ENCODE measurements around the gene KLC1.
A peak's percentile ranks its signal among the peaks of the same experiment; 100 is the strongest.

Gene KLC1

GRCh38 chr14:103676881-103677675 is 48.1 kb downstream of the KLC1 start:
- peaks cover 68% of the 10 kb centered on the region for H3K36me3 Mint-ChIP-seq (ENCODE audit: low read depth)
- TF ChIP-seq, protein P1, sequence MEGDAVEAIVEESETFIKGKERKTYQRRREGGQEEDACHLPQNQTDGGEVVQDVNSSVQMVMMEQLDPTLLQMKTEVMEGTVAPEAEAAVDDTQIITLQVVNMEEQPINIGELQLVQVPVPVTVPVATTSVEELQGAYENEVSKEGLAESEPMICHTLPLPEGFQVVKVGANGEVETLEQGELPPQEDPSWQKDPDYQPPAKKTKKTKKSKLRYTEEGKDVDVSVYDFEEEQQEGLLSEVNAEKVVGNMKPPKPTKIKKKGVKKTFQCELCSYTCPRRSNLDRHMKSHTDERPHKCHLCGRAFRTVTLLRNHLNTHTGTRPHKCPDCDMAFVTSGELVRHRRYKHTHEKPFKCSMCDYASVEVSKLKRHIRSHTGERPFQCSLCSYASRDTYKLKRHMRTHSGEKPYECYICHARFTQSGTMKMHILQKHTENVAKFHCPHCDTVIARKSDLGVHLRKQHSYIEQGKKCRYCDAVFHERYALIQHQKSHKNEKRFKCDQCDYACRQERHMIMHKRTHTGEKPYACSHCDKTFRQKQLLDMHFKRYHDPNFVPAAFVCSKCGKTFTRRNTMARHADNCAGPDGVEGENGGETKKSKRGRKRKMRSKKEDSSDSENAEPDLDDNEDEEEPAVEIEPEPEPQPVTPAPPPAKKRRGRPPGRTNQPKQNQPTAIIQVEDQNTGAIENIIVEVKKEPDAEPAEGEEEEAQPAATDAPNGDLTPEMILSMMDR (IDR thresholded peaks at IDR 0.05; ENCODE audit: unreplicated experiment in 3 of 3), result no peak
- no peaks in the 10 kb centered on the region for H3K4me1 Mint-ChIP-seq
- no peaks in the 10 kb centered on the region for H3K27me3 Mint-ChIP-seq (ENCODE audit: low read depth)
- no peaks in the 10 kb centered on the region for H3K9me3 Mint-ChIP-seq
- no peak overlapping the region for H3K27ac Mint-ChIP-seq
- no peak overlapping the region for H3K4me3 Mint-ChIP-seq

DNA sequence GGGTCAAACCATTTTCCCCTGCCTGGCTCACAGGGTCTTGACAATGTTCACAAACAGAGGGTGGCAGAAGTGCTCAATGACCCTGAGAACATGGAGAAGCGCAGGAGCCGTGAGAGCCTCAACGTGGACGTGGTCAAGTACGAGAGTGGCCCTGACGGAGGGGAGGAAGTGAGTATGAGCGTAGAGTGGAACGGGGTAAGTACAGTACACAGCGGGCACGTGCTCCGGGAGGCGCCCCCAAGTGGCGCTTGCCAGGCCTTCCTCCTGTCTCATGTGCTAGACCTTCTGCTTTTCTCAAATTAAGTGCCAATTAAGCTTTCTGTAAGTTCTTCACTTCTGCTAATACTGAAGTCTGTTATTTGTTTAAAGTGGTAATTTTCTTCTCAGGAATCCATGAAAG is 50.3 kb downstream of the KLC1 start:
- no peak overlapping the region for H3K27ac Mint-ChIP-seq
- H3K36me3 Mint-ChIP-seq (ENCODE audit: low read depth), result peaks cover 60% of the 10 kb centered on the region
- H3K4me1 Mint-ChIP-seq, result peaks cover 2% of the 10 kb centered on the region
- TF ChIP-seq, protein P1 (IDR thresholded peaks at IDR 0.05; ENCODE audit: unreplicated experiment in 3 of 3), result peak; percentile 22 to 44 (median 34)
- no peak overlapping the region for H3K4me3 Mint-ChIP-seq
- no peaks in the 10 kb centered on the region for H3K27me3 Mint-ChIP-seq (ENCODE audit: low read depth)
- H3K9me3 Mint-ChIP-seq, result no peaks in the 10 kb centered on the region

GRCh38 chr14:103680491-103681231 is 51.6 kb downstream of the KLC1 start:
- TF ChIP-seq, protein P1 (IDR thresholded peaks at IDR 0.05; ENCODE audit: unreplicated experiment in 3 of 3), result no peak
- Mint-ChIP-seq H3K27me3 (ENCODE audit: low read depth) (no peaks in the 10 kb centered on the region), H3K27ac (no peak overlapping the region), H3K36me3 (ENCODE audit: low read depth) (peaks cover 58% of the 10 kb centered on the region), H3K4me1 (peaks cover 11% of the 10 kb centered on the region), H3K9me3 (no peaks in the 10 kb centered on the region), H3K4me3 (no peak overlapping the region)

DNA sequence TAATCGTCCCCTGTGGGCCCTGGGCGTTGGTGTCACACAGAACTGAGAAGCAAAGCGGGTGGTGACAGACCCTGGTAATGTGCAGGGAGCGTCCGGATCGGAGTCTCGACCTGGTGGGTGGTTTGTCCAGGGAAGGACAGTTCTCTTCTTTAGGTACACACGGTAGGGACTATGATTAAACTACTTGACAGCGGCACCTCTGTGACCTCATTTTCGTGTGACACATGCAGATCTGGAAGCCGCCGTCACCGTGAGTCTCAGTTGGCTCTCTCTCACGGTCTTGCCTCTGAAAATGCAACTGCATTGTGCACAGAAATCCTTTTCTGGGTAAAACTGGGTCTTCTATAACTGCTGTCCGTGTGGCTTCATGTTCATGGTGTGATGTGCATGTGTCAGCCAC is 54.1 kb downstream of the KLC1 start:
- Mint-ChIP-seq H3K4me1 (peaks cover 16% of the 10 kb centered on the region), H3K36me3 (ENCODE audit: low read depth) (peaks cover 58% of the 10 kb centered on the region), H3K4me3 (no peak overlapping the region), H3K9me3 (no peaks in the 10 kb centered on the region), H3K27me3 (ENCODE audit: low read depth) (no peaks in the 10 kb centered on the region), H3K27ac (no peak overlapping the region)
- TF ChIP-seq, protein P1 (IDR thresholded peaks at IDR 0.05; ENCODE audit: unreplicated experiment in 3 of 3), result no peak

DNA sequence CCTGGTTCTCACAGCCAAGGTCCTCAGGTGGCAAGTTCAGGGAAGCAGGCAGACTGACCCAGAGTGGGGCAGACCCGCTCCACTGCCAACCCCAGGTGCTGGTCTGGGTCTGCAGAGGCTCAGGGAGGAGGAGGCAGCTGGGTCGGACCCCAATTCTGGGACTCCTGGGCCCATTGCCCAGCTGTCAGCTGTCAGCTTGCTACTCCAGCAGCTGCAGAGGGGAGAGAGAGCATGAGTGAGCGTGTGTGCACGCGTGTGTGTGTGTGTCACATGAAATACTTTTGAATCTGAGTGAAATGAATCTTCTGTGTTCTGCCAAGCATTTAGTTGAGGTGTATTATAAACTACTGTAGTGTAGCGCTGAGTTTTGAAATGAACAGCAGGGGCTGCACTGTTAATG is 55.5 kb downstream of the KLC1 start:
- H3K9me3 Mint-ChIP-seq, result no peaks in the 10 kb centered on the region
- TF ChIP-seq, protein P1 (IDR thresholded peaks at IDR 0.05; ENCODE audit: unreplicated experiment in 3 of 3), result no peak
- no peak overlapping the region for H3K4me3 Mint-ChIP-seq
- H3K36me3 Mint-ChIP-seq (ENCODE audit: low read depth), result peaks cover 57% of the 10 kb centered on the region
- no peaks in the 10 kb centered on the region for H3K27me3 Mint-ChIP-seq (ENCODE audit: low read depth)
- no peak overlapping the region for H3K27ac Mint-ChIP-seq
- H3K4me1 Mint-ChIP-seq, result peaks cover 16% of the 10 kb centered on the region

Measured in nephron (organoid).